ENCODE results near the gene SLC9A9.

Gene SLC9A9

GRCh38 chr3:143686638-143687197, 161.6 kb downstream of the SLC9A9 start:
- DNase-seq (ENCODE audit: low spot score), result no peak

GRCh38 chr3:143685491-143685890, 162.8 kb downstream of the SLC9A9 start:
- DNase-seq (ENCODE audit: low spot score), result no peak

- DNase-seq (ENCODE audit: low spot score), result no peak
These were observed 170.8 kb downstream of the SLC9A9 start for GRCh38 chr3:143677430-143677829.

DNA sequence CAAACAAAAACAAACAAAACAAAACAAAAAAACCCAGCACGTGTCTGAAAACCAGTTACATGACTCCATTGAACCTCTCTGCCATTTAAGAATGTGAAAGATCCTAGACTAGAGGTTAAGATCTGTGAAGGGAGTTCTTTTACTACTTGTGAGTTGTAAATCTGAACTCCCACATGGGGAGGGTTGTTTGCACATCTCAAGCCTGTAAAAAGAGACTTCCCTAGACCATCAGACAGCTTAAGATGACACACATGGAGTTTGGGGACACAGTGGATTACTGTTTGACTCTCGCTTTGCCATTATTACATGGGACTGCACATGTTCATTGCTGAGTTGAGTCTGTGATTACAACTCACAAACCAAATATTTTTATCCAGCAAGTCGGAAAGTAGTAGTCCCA, 171.5 kb downstream of the SLC9A9 start:
- DNase-seq (ENCODE audit: low spot score), result no peak

DNA sequence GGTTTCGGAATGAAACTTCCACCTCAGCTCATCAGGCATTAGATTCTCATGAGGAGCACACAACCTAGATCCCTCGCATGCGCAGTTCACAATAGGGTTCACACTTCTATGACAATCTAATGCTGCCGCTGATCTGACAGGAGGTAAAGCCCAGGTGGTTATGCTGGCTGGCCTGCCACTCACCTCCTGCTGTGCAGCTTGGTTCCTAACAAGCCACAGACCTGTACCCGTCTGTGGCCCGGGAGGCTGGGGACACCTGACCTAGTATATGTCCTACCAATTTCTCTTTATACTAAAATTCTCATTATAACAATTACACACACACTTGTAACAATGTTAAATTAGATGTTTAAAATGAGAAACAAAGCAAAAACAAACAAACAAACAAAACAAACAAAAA, 172.2 kb downstream of the SLC9A9 start:
- no peak for DNase-seq (ENCODE audit: low spot score)

DNA sequence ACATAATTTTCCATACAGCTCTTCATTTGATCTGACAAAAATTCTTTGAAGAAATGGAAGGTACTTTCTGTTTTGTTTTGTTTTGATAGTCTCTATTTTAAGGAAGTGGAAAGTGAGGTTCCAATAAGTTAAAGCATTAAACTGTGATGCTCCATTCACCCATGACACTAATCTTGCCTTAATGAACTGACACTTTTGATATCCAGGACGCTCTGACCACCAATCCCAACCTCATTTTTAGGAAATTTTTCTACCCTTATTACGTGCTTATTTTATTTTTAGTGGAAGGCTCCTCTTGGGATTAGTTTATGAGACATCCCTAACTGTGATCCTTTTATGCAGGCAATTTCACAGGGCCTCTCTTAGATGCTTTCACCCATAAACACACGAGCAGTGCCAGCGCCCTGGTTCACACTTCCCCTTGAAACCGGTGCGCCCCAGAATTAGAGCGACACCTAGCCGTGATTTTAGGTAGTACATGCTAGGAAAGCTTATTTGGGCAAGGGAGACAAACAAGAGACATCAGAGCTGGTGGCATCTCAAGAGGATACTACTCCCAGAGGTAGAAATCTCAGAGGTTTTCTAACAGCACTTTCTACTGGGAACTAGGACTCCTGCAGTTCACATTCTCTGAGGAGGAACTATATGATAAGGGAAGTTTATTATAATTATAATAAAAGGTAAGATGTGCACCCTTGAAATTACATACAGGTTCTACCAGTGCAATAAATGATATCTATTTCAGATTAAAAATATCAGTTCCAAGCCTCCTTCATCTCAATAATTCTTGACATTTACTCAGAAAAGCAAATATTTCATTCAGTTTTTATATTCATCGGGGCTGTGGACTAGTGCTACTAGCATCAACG, 173.9 kb downstream of the SLC9A9 start:
- peak; percentile 79 for DNase-seq (ENCODE audit: low spot score)

- DNase-seq (ENCODE audit: low spot score), result no peak
These were observed 175.7 kb downstream of the SLC9A9 start for GRCh38 chr3:143672396-143673165.

GRCh38 chr3:143671626-143672025, 176.6 kb downstream of the SLC9A9 start:
- DNase-seq (ENCODE audit: low spot score), result no peak

- DNase-seq (ENCODE audit: low spot score), result no peak
These were observed 179.1 kb downstream of the SLC9A9 start for GRCh38 chr3:143668924-143669790.

DNA sequence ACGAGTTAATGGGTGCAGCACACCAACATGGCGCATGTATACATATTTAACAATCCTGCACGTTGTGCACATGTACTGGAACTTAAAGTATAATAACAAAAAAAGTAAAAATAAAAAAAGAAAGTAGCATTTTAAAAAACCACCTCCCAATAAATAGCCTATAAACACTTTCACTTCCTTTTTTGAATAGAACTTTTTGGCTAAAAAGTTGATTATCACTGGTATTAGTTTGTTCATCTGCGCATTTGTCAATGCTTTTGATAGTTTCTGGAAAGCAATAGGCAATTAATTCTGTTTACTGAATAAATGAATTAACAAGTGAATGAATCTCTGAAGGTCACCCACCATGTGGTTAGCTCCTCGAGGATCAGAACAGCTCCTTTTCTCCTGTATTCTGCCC, 179.9 kb downstream of the SLC9A9 start:
- no peak for DNase-seq (ENCODE audit: low spot score)

DNA sequence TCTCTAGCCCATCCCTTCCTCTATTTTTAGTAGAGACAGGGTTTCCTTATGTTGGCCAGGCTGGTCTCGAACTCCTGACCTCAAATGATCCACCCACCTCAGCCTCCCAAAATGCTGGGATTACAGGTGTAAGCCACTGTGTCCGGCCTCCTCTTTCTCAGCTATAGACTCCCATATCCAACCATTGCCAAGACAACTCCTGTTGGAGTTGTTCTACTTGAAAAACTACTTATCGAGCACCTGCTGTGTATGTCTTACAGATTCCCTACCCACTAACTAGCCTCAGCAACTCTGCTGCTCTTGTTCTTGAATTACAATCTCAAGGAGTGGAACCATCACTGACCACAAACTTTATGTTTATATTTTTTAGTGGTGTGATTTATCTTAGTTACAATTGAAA, 186.6 kb downstream of the SLC9A9 start:
- no peak for DNase-seq (ENCODE audit: low spot score)

GRCh38 chr3:143658861-143659260, 189.4 kb downstream of the SLC9A9 start:
- no peak for DNase-seq (ENCODE audit: low spot score)

DNA sequence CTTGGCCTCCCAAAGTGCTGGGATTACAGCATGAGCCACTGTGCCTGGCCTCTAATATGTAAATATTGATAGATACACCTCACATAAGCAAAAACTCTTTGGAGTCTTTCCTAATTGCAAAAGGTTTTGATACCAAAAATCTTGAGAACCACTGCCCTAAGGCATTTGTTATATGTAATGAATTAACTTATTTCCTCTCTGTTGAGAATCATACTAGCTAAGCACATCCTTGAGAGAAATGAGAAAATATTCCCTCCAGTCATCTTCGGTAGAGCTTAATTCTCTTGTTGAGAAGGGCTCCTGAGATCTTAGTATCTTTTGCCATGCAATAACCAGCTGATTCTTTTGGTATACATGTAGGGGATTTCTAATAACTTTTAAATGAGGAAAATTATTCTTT, 190.2 kb downstream of the SLC9A9 start:
- DNase-seq (ENCODE audit: low spot score), result no peak

GRCh38 chr3:143657391-143657790, 190.9 kb downstream of the SLC9A9 start:
- no peak for DNase-seq (ENCODE audit: low spot score)

DNA sequence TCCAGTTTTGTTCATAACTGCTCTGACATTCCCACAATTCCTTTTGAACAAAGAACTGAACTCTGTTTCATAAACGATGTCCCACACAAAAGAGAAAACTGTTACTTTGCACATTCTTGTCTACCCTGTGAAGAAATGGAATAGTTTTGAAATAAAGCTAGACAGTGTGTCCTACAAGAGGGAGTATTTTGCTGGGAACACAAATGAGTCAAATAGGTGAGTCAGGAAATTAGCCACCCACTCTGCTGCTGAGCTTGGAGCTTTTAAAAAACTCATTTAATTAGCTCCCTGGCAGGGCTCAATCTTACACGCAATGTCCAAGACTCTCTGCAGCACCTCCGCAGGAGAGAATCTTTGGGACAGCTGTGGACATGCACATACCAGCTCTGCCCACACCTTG, 193.4 kb downstream of the SLC9A9 start:
- DNase-seq (ENCODE audit: low spot score), result no peak

- DNase-seq (ENCODE audit: low spot score), result no peak
These were observed 194.3 kb downstream of the SLC9A9 start for GRCh38 chr3:143653935-143654334.

DNA sequence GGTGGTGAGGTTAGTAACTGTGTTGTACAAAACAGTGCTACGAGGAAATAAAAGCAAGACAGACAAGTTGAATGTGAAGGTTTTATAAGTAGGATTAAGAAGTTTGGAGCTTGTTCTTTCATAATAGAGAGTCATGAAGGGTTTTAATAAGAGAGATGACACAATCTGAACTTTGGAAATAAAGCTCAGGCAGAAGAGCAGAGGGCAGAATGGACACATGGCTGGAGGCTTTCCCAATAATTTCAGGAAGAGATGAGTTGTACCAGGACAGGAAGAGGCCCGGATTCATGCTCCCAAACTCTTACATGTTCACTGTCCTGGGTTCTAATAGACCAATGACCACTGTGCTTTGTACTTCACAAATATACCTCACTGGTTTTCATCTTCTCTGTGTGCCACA, 194.8 kb downstream of the SLC9A9 start:
- no peak for DNase-seq (ENCODE audit: low spot score)

- DNase-seq (ENCODE audit: low spot score), result no peak
These were observed 196.2 kb downstream of the SLC9A9 start for GRCh38 chr3:143652118-143652517.

DNA sequence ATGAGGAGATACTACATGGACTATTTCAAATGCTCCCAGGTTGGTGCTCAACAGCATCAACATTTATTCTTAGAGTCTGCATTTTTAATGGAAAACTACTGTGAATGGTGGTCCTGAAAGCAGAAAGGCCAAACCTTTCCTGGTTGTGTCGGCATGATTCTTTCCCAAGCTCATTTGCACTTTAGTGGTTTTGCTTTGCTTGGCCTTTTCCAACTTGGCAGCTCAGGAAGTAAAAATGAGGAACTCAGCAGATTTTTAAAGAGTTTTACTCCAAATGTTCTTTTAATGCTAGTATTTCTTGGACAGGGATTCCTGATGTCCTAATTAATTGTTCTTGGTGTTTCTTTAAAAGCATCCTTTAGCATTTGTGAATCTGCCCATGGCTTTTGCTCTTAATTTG, 197.4 kb downstream of the SLC9A9 start:
- DNase-seq (ENCODE audit: low spot score), result no peak

DNA sequence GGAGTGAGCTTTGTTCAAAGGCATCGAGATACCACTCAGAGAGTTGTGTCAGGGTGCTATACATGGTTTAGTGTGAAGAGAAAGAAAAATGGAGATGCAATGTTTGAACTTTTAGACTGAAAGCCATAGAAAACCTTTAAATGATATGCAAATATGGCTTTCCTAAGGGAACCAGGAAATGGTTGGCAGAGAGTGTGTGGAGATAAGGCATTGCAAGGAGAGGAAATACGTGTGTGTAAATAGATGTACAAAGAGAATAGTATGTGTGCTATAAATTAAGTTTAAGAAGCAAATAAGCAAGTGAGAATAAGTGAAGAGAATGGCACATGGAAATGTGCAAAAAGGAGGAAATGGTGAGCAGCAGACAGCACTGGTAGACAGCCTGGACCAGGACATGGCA, 198.1 kb downstream of the SLC9A9 start:
- DNase-seq (ENCODE audit: low spot score), result no peak

GRCh38 chr3:143648708-143649107, 199.6 kb downstream of the SLC9A9 start:
- DNase-seq (ENCODE audit: low spot score), result no peak

GRCh38 chr3:143648218-143648617, 200.1 kb downstream of the SLC9A9 start:
- DNase-seq (ENCODE audit: low spot score), result no peak

All from hematopoietic multipotent progenitor cell treated with erythropoietin and hydrocortisone succinate and interleukin-3 and kit ligand, for 17 days (in vitro differentiated cells).